Stimulated activated CD8-positive, alpha-beta memory T cell treated with anti-CD3 and anti-CD28 coated beads, Interleukin-2, amount 100 ng/mL, for 48 hours (primary cell): ENCODE data around the gene DEPDC1B.
"Not testable (repeated sequence)": the region's sequence is repeated elsewhere in the genome, so short reads cannot be mapped to it uniquely, and the experiment has no call there.

Experiments used
- DNase-seq, 2 donors: peaks; one replicate each; pipeline ENCODE4 v3.0.0-alpha.2; 2020; ENCODE audit warnings: low read depth in 2 of 2

The DEPDC1B gene

DNA sequence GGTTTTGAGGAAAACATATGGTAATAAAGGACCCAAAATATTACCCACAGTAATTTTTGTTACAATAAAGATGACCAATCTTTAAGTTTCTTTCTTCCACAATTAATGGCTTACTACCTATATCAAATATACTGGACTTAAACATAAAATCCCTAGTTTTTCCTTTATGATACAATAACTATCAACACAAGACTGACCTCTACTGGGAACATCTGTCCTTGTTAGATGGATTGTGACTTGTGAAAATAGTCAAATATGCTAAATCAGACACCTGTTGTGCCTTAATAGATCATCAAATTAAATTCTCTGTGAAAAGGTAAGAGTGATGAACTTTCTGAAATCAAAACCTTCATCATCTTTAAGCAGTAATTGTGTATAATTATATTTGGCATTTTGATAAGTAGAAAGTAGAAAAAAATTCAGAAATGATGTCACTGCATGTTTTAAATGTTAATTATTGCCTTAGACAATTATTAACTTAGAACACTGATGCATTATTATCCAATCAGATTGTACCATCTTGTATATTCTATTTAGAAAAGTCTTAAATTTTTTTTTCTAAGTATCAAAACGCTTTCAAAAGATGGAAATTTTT, 113.6 kb downstream of the DEPDC1B start:
- no peak for DNase-seq

DNA sequence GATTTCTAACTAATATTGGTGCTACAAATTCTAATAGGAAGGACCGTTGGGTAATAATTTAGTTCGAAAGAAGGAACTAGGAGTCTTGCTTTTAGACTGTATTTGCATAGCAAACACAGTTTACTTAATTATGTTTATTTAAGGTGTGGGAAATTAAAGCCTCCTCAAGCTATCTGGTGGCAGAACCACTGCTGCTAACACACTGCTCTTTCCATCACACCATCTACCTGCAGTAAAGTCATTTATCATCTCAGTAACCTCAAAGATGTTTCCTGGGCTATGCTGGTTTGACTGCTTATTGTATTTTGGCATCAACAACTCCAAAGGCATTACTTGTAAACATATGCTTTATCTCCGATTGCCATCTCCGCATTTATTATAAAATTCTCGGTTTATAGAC, 114.3 kb downstream of the DEPDC1B start:
- no peak for DNase-seq

DNA sequence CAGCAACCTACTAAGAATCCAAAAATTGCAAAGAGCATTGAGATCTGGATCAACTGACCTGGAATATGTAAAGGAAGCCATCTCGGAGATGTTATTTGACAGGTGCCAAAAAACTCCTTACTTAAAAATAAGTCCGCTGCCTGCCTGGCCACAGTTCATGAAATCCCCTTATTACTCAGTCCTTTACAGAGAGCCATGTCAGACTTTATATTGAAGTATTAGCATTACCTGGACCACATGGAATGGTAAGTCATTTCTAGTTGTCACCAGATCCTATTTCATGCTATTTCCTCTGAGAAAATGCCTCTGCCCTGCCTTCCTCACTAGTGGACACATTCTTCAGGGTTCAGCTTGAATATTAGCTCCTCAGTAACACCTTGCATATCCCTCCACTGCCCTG, 115.7 kb downstream of the DEPDC1B start:
- no peak for DNase-seq

DNA sequence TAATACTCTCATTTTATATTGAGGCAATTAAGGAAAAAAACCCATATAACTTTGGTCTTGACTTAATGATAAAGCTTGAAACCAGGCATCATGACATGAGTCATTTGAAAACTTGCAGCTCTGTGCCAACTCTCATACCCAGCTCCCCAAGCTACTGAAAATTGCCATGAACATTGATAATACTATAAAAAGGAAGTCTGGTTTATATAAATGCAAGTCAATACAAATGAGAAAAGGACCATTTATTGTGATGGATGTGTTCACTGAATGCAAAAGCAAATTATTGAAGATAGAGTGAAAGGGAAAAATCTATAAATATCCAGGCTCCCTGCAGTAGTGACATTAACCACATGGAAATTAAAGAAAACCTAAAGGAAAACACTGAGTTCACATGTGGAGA, 116.3 kb downstream of the DEPDC1B start:
- DNase-seq: no peak

DNA sequence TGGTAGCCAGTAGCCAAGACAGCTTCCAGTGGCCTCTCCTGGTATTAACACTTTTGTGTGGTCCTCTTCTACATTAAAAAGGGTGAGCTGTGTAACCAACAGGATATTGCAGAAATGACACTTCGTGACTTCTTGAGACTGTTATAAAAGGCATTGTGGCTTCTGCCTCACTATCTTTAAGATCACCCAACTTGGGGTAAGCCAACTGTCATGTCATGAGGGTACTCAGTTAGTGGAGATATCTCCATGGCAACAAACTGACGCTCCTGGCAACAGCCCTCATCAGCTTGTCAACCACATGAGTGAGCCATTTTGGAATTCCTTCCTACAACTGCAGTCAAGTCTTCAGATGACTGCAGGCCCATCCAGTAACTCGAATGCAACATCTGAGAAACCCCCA, 121.7 kb downstream of the DEPDC1B start:
- DNase-seq: no peak

DNA sequence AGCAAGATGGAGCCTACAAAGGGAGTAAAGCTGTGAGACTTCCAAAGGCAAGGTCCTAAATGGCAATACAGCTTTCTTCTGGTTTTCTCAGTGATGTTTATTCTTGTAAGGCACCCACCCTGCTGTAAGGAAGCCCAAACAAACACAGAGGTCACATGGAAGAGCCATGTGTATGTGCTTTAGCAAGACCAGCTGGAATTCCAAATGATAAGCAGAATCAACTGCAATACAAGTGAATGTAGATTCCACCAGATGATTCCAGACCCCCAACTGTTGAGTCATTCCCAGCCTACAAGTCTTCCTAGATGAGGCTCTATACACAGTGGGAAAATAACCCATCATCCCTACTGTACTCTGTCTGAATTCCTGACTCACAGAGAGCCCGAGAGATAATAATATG, 122.8 kb downstream of the DEPDC1B start:
- no peak for DNase-seq

DNA sequence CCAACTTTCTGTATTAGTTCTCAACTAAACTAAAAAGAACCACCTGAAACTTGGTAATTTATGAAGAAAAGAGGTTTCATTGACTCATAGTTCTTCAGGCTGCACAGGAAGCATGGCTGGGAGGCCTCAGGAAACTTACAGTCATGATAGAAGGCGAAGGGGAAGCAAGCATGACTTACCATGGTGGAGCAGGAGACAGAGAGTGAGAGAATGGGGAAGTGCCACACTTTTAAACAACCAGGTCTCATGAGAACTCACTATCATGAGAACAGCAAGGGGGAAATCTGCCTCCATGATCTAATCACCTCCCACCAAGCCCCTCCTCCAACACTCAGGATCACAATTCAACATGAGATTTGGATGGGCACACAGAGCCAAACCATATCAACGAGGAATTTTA, 123.5 kb downstream of the DEPDC1B start:
- DNase-seq: no peak

DNA sequence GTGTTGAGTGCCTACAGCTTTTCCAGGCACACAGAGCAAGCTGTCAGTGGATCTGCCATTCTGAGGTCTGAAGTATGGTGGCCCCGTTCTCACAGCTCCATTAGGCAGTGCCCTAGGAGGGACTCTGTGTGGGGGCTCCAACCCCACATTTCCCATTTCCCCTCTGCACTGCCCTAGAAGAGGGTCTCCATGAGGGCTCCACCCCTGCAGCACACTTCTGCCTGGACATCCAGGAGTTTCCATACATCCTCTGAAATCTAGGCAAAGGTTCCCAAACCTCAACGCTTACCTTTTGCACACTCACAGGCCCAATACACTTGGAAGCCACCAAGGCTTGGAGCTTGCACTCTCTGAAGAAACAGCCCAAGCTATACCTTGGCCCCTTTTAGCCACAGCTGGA, 131.3 kb downstream of the DEPDC1B start:
- no peak for DNase-seq

DNA sequence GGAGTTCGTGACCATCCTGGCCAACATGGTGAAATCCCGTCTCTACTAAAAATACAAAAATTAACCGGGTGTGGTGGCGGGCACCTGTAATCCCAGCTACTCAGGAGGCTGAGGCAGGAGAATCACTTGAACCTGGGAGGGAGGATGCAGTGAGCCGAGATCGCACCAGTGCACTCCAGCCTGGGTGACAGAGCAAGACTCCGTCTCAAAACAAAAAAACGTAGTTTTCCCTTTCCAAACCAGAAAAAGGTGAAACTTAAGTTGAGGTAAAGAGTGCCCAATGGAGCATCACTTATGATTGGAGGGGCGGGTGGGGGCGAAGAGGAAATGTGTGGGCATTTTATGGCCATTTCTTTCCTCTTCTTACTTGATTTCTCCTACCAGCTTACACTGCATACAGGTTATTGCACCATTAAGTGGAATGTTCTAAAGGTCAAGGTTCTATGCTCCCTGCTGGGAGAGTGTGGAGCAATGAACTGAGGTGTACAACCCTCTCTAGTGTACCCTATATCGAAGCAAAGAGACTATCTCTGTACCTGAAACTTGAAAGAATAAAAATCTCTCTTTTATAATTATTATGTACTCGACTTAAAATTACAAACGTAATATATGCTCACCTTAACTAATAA, 136.2 kb downstream of the DEPDC1B start:
- no peak for DNase-seq

DNA sequence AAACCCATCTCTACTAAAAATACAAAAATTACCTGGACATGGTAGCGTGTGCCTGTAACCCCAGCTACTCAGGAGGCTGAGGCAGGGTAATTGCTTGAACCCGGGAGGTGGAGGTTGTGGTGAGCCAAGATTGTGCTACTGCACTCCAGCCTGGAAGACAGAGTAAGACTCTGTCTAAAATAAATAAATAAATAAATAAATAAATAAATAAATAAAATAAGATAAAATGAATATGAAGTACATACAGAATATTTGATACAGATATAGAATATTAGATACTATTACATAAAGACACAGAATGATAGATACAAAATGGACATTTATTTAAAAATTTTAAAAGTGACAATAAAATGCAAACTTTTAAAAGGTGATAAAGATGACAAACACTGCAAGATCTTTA, 146.7 kb downstream of the DEPDC1B start:
- not testable (repeated sequence) for DNase-seq

DNA sequence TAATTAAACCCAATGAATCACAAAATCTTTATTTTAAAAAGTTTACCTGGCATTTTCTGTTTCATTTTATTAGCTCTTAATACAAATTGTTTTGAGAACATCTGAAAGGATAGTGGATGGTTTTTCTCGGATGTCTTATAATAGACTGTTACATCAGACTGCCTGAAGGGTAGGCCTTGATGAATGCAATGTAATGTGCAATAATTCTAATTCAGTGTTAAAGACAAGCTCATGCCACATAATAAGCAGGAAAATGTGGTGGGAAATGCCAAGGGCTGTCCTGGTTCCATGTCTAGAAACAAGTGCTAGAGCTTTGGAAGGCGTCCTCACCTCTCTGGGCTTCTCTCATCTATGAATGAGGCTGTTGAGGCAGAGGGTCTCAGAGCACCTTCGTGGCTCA, 148.1 kb downstream of the DEPDC1B start:
- no peak for DNase-seq

DNA sequence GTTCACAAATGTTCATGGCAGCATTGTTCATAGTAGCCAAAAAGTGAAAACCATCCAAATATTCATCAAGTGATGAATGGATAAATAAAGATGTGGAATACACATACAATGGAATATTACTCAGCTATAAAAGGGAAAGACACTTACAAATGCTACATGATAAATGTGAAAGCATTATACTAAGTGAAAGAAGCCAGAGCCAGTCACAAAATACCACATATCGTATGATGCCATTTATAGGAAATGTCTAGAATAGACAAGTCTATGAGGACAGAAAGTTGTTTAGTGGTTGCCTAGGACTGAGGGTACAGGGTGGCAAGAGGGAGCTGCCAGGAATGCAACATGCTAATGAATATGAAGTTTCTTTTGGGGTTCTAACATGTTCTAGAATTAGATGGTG, 148.7 kb downstream of the DEPDC1B start:
- DNase-seq: no peak

DNA sequence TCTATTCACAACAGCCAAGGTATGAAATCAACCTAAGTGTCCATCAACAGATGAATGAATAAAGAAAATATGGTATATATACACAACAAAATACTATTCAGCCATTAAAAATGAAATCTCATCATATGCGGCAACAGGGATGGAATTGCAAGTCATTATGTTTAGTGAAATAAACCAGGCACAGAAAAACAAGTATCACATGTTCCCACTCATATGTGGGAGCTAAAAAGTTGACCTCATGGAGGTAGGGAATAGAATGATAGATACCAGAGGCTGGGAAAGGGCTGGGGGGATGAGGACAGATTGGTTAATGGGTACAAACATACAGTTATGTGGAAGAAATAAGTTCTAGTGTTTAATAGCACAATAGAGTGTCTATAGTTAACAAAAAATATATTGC, 149.7 kb downstream of the DEPDC1B start:
- no peak for DNase-seq

DNA sequence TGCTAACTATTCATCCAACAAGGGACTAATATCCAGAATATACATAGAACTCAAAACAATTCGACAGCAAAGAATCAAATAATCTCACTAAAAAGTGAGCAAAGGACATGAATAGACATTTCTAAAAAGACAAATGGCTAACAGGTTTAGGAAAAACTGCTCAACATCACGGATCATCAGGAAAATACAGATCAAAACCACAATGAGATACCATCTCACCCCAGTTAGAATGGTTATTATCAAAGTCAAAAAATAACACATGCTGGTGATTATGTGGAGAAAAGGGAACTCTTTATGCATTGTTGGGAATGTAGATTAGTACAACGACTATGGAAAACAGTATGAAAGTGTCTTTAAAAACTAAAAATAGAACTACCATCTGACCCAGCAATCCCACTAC, 150.1 kb downstream of the DEPDC1B start:
- DNase-seq: no peak
